Caco-2 (cell line): ENCODE data around the gene OTX2. TPM values are rescaled to one million over a fixed set of nuclear protein-coding genes. Genes with fewer than 3 reads are reported as not detected.

ENCODE experiments used
- BruUV-seq: library from RNA; stranded (reverse); fragments of 400-500 nt; replicated peaks from 2 replicates; lab custom pipeline; 2021; lab: Mats Ljungman, UMichigan
- CTCF ChIA-PET: fragments of 300-600 bp; sonication (Branson Sonifier 250); formaldehyde crosslinking; loops from one replicate; lab custom pipeline; 2022; ENCODE audit warnings: antibody characterized with exemption; lab: Charles Lee
- POLR2A ChIA-PET: fragments of 300-600 bp; sonication (Branson Sonifier 250); formaldehyde crosslinking; loops from one replicate; lab custom pipeline; 2022; ENCODE audit warnings: antibody characterized with exemption; lab: Charles Lee
- DNase-seq, 2 experiments: peaks; one replicate each; pipeline versions ENCODE4 v3.0.0 to v3.0.0-alpha.2; 2020 to 2022
- H3K27me3 ChIP-seq: replicated peaks from 2 replicates; pipeline ENCODE4 v1.6.0; 2011; ENCODE audit warnings: low read length; ENCODE audit not compliant: control insufficient read depth, insufficient read depth
- H3K36me3 ChIP-seq: 2 replicates; pipeline ENCODE4 v1.5.1; 2011; ENCODE audit warnings: low read length; ENCODE audit not compliant: control insufficient read depth, insufficient read depth
- H3K4me1 ChIP-seq: fragments of 250-450 bp; sonication (Bioruptor Pico); 2 replicates; pipeline ENCODE4 v1.5.1; 2020; ENCODE audit warnings: mild to moderate bottlenecking
- H3K4me3 ChIP-seq: 2 replicates; pipeline ENCODE4 v1.5.1; 2011; ENCODE audit warnings: low read depth, mild to moderate bottlenecking, control low read depth, low read length
- H3K9me3 ChIP-seq: fragments of 250-450 bp; sonication (Bioruptor Pico); 2 replicates; pipeline ENCODE4 v1.5.1; 2020; ENCODE audit warnings: mild to moderate bottlenecking, moderate library complexity
- H3K27ac Mint-ChIP-seq: one replicate; pipeline ENCODE4 v1.8.0; 2022; ENCODE audit warnings: mixed read lengths; ENCODE audit not compliant: unreplicated experiment
- H3K27me3 Mint-ChIP-seq: one replicate; pipeline ENCODE4 v1.8.0; 2022; ENCODE audit warnings: mixed read lengths; ENCODE audit not compliant: insufficient read depth, unreplicated experiment
- H3K36me3 Mint-ChIP-seq: one replicate; pipeline ENCODE4 v1.8.0; 2022; ENCODE audit warnings: mild to moderate bottlenecking, mixed read lengths; ENCODE audit not compliant: insufficient read depth, unreplicated experiment
- H3K4me1 Mint-ChIP-seq: one replicate; pipeline ENCODE4 v1.8.0; 2022; ENCODE audit warnings: low read depth, mixed read lengths; ENCODE audit not compliant: unreplicated experiment
- H3K4me3 Mint-ChIP-seq: one replicate; pipeline ENCODE4 v1.8.0; 2022; ENCODE audit warnings: mild to moderate bottlenecking, moderate library complexity, mixed read lengths; ENCODE audit not compliant: unreplicated experiment
- H3K9me3 Mint-ChIP-seq: one replicate; pipeline ENCODE4 v1.8.0; 2022; ENCODE audit warnings: mixed read lengths; ENCODE audit not compliant: unreplicated experiment
- intact Hi-C: fragments of 100-400 bp; cut with micrococcal nuclease; formaldehyde crosslinking; loops from one replicate; pipeline ENCODE4 v1.10.0; 2022; ENCODE audit not compliant: unreplicated experiment
- total RNA-seq: library from RNA; stranded (reverse); gene quantifications from 2 replicates; pipeline ENCODE4 v1.2.3, GENCODE V29; 2022
- TF ChIP-seq, protein P1 (sequence below), 2 experiments: fragments of 200-600 bp in 1 of 2; IDR thresholded peaks; 1 replicate in 1 of 2; 2 replicates in 1 of 2; pipeline versions ENCODE4 v1.5.1 to v1.8.0; 2011 to 2022; ENCODE audit warnings: antibody characterized with exemption in 1 of 2, control low read depth in 1 of 2, inconsistent platforms in 1 of 2, low read depth in 1 of 2, low read length in 1 of 2, mild to moderate bottlenecking in 1 of 2, moderate library complexity in 1 of 2; ENCODE audit not compliant: insufficient read depth in 1 of 2, severe bottlenecking in 1 of 2, unreplicated experiment in 1 of 2

Gene OTX2
- total RNA-seq, 1 experiment from 2014 or later, result not detected

DNA sequence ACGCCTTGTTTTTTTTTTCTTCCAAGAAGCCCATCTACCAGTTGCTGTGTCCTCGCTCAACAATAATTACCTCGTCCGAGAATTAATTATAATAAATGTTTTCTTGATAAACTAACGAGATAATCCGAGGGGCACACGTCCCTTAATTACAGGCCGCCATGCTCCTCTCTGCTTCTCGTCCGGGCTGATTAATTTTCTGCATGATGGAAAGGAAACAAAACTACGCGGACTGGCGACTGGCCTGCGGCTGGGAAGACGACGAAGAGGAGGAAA lies 2.2 kb downstream of the OTX2 start:
- TF ChIP-seq, protein P1, sequence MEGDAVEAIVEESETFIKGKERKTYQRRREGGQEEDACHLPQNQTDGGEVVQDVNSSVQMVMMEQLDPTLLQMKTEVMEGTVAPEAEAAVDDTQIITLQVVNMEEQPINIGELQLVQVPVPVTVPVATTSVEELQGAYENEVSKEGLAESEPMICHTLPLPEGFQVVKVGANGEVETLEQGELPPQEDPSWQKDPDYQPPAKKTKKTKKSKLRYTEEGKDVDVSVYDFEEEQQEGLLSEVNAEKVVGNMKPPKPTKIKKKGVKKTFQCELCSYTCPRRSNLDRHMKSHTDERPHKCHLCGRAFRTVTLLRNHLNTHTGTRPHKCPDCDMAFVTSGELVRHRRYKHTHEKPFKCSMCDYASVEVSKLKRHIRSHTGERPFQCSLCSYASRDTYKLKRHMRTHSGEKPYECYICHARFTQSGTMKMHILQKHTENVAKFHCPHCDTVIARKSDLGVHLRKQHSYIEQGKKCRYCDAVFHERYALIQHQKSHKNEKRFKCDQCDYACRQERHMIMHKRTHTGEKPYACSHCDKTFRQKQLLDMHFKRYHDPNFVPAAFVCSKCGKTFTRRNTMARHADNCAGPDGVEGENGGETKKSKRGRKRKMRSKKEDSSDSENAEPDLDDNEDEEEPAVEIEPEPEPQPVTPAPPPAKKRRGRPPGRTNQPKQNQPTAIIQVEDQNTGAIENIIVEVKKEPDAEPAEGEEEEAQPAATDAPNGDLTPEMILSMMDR (IDR thresholded peaks at IDR 0.05; ENCODE audit: insufficient read depth in 1 of 2, low read depth in 1 of 2, low read length in 1 of 2, severe bottlenecking in 1 of 2, unreplicated experiment in 1 of 2), result no peak
- Histone ChIP-seq H3K27me3 (no peaks in the 10 kb centered on the region), H3K4me1 (no peaks in the 10 kb centered on the region), H3K36me3 (no peaks in the 10 kb centered on the region), H3K4me3 (no peak overlapping the region), H3K9me3 (no peaks in the 10 kb centered on the region)
- no peaks in the 10 kb centered on the region for H3K9me3 Mint-ChIP-seq
- H3K27me3 Mint-ChIP-seq, result no peaks in the 10 kb centered on the region
- H3K4me1 Mint-ChIP-seq, result peaks cover 7% of the 10 kb centered on the region
- BruUV-seq, result no TSS peak
- H3K27ac Mint-ChIP-seq, result no peak overlapping the region
- CTCF ChIA-PET, result no interaction called here
- DNase-seq, result no peak
- H3K36me3 Mint-ChIP-seq, result no peaks in the 10 kb centered on the region
- POLR2A ChIA-PET, result no interaction called here
- intact Hi-C loops, result no loop called here
- no peak overlapping the region for H3K4me3 Mint-ChIP-seq

DNA sequence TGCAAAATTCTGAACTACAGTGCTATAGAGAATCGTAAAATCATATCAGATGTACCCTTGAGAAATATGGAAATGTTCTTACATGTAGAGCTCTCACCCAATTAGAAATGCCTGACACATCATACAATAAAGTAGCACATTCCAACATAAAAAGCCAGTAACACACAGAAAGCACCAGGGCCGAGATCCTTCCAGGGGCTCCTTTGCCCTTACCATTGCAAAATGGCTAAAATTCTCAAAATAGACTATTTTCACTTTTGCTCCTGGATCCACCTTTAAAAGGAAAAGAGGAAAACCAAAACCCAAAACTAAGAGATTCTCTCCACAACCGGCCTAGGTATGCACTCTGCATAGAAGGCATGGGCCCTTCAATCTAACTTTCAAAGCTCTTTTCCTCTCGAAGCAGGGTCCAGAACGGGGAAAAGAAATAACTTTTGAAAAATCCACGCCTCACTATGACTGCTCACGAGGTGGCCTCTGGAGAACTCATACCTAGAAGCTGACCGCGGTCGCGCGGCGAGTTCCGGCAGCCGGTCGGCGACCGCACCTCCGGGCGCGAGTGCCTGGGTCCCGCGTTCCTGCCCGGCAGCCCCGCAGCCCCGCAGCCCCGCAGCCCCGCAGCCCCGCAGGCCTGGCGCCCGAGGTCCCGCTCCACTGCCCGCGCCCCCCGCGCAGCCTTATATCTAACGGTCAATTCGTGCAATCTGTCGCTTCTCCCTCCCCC lies 2.7 kb downstream of the OTX2 start:
- Mint-ChIP-seq H3K4me3 (no peak overlapping the region), H3K27ac (no peak overlapping the region), H3K9me3 (no peaks in the 10 kb centered on the region), H3K27me3 (no peaks in the 10 kb centered on the region), H3K4me1 (peaks cover 7% of the 10 kb centered on the region), H3K36me3 (no peaks in the 10 kb centered on the region)
- no TSS peak for BruUV-seq
- Histone ChIP-seq H3K9me3 (no peaks in the 10 kb centered on the region), H3K27me3 (no peaks in the 10 kb centered on the region), H3K4me1 (peaks cover under 1% of the 10 kb centered on the region; the same call in 1 of the 2 replicates), H3K36me3 (no peaks in the 10 kb centered on the region), H3K4me3 (no peak overlapping the region)
- no peak for DNase-seq
- ChIA-PET POLR2A (no interaction called here), CTCF (no interaction called here)
- TF ChIP-seq, protein P1 (IDR thresholded peaks at IDR 0.05; ENCODE audit: insufficient read depth in 1 of 2, low read depth in 1 of 2, low read length in 1 of 2, severe bottlenecking in 1 of 2, unreplicated experiment in 1 of 2), result no peak
- intact Hi-C loops, result no loop called here

DNA sequence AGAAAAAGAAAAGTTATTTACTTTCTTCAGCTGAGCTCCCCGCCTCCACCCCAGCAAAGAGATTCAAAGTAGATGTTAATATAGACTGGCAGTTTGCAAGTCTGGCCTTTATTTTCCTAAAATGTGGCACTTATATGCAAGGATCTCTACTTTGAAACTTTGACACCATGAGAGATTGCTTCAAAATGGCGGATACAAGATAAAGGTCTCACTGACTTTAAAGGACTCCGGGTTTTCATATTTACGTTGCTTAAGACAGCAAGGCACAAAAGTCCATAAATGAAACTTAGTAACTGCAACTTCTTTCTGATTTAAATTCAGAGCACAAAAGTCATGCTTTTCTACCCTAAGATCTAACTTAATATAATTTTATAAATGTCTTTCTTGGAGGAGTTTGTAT lies 3.5 kb downstream of the OTX2 start:
- TF ChIP-seq, protein P1 (IDR thresholded peaks at IDR 0.05; ENCODE audit: insufficient read depth in 1 of 2, low read depth in 1 of 2, low read length in 1 of 2, severe bottlenecking in 1 of 2, unreplicated experiment in 1 of 2), result no peak
- Mint-ChIP-seq H3K4me1 (peaks cover 7% of the 10 kb centered on the region), H3K4me3 (no peak overlapping the region), H3K36me3 (no peaks in the 10 kb centered on the region), H3K27me3 (no peaks in the 10 kb centered on the region), H3K27ac (no peak overlapping the region), H3K9me3 (no peaks in the 10 kb centered on the region)
- intact Hi-C loops, result no loop called here
- no TSS peak for BruUV-seq
- Histone ChIP-seq H3K9me3 (peaks cover 7% of the 10 kb centered on the region; the same call in 1 of the 2 replicates), H3K36me3 (no peaks in the 10 kb centered on the region), H3K27me3 (no peaks in the 10 kb centered on the region), H3K4me1 (peaks cover 9% of the 10 kb centered on the region; the same call in 1 of the 2 replicates), H3K4me3 (no peak overlapping the region)
- DNase-seq, result no peak
- ChIA-PET POLR2A (no interaction called here), CTCF (interaction anchor here (0.6 kb wide), 1 partner anchor 96 kb away, joined by 3 read pairs; no protein-coding TSS in a partner anchor)
